Dermis blood vessel endothelial cell (primary cell): ENCODE data around the gene PADI4. TPM values are rescaled to one million over a fixed set of nuclear protein-coding genes. Genes with fewer than 3 reads are reported as not detected.

ENCODE experiments used
- DNase-seq: peaks from one replicate; pipeline ENCODE4 v3.0.0; 2010
- total RNA-seq: library from RNA; depleted of rRNA; stranded (reverse); fragments of >200 nt; gene quantifications from 2 replicates; pipeline ENCODE4 v1.2.3, GENCODE V29; 2014

The PADI4 gene
- total RNA-seq, 1 donor from 2014 or later, result not detected

DNA sequence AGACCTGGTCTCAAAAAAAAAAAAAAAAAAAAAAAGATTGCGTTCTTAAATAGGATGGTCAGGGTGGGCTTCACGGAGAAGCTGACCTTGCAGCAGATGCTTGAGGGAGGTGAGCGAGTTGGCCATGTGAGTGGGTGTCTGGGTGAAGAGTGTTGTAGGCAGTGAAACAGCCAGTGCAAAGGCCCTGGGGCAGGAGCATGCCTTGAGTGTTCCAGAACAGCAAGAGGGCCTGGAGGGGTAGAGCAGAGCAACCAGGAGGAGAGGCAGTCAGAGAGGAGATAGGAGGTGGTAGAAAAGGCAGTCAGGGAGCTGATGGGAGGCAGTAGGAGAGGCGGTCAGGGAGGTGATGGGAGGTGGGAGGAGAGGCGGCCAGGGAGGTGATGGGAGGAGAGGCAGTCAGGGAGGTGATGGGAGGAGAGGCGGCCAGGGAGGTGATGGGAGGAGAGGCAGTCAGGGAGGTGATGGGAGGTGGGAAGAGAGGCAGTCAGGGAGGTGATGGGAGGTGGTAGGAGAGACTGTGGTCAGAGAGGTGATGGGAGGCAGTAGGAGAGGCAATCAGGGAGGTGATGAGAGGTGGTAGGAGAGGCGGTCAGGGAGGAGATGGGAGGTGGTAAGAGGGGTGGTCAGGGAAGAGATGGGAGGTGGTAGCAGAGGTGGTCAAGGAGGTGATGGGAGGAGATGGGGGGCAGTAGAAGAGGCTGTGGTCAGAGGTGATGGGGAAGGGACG lies 43.8 kb downstream of the PADI4 start:
- DNase-seq, result no peak

DNA sequence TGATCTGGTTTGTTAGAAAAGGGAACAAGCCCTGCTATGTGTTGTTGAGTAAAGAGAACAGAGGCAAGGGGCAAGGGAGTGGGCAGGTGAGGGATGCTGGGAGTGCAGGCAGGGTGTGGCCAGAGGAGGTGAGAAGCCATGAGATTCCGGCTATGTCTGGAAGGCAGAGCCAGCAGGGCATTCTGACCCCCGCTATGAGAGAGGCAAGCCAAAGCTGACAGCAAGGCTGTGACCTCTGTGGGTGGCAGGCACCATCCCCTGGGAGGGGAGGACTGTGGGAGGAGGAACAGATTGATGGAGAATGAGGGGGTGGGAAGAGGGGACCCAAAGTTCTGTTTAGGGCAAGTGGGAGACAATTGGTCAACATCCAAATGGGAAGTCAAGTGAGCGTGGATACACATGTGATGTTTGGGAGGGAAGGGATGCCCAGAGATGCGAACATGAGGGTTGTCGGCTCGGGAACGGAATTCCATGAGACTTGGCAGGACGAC lies 44.5 kb downstream of the PADI4 start:
- no peak for DNase-seq

DNA sequence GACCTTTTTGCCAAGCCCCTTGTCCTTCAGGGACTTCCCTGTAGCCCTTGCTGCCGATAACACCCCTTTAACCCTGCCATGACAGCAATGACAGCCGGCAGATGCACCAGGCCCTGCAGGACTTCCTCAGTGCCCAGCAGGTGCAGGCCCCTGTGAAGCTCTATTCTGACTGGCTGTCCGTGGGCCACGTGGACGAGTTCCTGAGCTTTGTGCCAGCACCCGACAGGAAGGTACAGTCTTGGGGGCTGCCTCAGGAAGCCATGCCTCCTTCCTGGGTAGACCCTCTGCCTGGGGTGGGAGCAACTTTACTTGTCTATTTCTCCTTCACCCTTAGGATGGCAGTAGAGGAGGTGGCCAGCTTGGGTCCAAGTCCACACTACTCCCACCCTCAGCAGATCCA lies 47.9 kb downstream of the PADI4 start:
- DNase-seq, result no peak

DNA sequence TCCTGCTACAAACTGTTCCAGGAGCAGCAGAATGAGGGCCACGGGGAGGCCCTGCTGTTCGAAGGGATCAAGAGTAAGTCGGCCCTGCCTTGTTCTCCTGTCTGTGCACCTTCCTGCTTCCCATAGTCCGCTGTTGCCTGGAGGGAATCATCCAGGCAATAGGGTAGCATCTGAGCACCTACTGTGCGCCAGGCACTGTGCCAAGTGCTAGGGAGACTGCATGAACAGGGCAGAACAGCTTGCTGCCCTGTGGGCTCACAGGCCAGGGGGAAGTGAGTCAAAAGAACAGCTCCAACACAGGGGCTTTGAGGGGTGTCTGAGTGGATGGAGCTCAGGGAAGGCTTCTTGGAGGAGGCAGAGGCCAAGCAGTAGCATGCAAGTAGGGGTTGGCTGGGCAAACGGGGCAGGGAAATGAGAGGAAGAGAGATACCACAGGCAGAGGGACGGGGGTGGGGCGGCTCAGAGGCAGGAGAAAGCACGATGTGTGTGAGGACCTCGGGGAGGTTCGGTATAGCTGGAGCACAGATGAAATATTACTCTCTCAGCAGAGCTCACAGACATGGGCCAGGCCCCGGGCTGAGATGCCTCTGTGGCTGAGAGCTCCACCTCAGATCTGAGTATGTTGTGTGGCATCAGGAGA lies 48.5 kb downstream of the PADI4 start:
- no peak for DNase-seq

DNA sequence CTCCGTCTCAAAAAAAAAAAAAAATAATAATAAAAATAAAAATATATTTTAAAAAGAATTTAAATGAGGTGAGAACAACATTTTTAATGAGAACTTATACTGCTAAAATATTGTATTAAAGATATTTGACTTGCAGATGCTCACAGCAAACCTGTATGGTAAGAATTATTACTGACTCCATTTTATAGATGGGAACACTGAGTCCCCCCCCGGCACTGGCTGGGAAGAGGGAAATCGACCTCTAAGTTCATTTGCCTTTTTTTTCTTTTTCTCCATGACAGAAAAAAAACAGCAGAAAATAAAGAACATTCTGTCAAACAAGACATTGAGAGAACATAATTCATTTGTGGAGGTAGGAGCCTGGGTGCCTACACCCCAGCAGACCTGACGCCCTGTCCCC lies 50.6 kb downstream of the PADI4 start:
- no peak for DNase-seq

DNA sequence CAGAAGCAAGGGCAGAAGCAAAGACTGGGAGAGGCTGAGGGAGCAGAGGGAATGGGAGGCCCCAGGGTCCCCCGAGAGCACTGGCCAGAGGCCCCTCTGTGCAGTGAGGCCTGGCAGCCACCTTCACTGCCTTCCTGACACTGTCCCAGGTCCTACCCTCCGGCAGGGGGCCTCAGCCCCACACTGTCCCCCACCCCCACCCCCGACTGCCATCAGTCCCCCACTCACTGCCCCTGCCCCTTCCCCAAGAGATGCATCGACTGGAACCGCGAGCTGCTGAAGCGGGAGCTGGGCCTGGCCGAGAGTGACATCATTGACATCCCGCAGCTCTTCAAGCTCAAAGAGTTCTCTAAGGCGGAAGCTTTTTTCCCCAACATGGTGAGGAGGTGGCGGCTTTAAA lies 51.0 kb downstream of the PADI4 start:
- no peak for DNase-seq

DNA sequence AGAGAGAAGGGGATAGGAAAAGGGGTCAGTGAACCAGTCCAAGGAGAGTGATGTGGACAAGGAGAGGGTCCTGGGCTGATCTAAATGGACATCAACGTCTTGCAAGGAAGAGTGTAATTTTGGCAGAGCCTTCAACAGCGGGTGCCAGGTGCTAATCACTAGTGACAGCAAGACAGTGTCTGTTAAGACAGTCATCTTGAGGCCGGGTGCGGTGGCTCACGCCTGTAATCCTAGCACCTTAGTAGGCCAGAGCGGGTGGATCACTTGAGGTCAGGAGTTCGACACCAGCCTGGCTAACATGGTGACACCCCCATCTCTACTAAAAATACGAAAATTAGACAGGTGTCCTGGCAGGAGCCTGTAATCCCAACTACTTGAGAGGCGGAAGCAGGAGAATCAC lies 51.8 kb downstream of the PADI4 start:
- no peak for DNase-seq

DNA sequence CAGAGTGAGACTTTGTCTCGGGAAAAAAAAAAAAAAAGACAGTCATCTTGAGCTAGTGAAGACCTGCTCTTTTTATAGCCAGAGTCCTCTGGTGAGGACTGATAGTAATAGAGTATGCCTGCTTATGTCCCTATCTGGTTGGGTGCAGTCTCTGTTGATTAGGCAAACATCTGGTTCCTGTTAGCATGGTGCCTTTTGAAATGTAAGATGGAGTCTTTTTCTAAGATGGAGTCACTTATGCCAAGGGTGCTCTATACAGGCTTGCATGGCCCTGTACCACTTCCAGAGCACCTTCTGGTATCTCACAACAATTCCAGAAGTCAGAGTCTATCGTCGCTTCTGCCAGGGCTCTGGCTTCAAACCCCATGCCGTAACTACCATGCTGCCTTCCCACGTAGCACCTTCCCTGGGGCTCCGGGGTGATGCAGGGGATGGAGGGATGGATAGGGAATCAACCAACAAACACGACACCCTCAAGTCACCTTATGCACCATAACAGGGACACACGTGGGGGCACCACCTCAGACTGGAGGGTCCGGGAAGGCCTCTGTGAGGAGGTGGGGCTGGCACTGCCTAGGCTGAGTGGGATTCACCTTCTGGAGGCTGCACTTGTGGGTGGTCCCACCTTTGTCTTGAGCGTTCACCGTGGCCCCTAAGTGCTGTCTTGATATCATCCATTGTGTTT lies 52.4 kb downstream of the PADI4 start:
- DNase-seq, result no peak

DNA sequence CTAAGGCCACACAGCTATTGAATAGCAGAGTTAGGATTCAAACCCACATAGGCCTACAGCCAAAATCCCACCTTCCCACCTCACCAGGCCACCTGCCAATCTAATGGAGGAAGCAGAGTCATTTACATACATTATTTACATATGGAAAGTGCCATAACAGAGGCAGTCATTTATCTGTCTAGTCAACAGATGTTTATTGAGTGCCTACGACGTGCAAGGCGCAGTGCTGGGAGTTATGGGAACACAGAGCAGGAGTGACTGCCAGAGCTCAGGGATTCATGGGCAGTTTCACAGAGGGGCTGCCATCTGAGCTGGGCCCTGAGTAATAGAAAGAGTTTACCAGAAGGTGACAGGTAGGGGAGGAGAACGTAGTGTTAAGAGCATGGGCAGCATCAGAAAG lies 53.7 kb downstream of the PADI4 start:
- DNase-seq, result no peak

DNA sequence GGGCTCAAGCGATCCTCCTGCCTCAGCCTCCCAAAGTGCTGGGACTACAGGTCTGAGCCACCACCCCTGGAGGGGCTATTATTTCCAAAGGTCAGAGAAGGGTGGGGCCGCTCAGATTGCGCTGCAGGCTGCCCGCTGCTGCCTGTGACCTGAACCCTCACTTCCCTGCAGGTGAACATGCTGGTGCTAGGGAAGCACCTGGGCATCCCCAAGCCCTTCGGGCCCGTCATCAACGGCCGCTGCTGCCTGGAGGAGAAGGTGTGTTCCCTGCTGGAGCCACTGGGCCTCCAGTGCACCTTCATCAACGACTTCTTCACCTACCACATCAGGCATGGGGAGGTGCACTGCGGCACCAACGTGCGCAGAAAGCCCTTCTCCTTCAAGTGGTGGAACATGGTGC lies 55.4 kb downstream of the PADI4 start:
- DNase-seq, result no peak

DNA sequence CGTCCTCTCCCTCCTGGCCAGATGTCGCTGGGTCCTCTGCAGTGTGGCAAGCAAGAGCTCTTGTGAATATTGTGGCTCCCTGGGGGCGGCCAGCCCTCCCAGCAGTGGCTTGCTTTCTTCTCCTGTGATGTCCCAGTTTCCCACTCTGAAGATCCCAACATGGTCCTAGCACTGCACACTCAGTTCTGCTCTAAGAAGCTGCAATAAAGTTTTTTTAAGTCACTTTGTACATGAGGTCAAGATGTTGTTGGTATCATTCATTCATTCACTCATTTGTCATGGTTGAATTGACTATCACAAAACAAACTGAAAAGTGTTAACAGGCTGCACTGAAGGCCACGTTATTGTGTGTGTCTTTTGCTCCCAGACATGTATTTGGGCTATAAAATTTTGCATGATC lies 55.8 kb downstream of the PADI4 start:
- no peak for DNase-seq

DNA sequence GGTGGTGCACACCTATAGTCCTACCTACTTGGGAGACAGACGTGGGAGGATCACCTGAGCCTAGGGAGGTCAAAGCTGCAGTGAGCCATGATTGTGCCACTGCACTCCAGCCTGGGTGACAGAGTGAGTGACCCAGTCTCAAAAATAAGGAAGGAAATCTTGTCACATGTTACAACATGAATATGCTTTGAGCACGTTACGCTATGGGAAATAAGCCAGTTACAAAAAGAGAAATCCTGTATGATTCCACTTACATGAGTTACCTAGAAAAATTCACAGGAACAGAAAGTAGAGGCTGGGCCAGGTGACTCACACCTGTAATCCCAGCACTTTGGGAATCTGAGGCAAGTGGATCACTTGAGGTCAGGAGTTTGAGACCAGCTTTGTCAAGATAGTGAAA lies 57.3 kb downstream of the PADI4 start:
- no peak for DNase-seq

DNA sequence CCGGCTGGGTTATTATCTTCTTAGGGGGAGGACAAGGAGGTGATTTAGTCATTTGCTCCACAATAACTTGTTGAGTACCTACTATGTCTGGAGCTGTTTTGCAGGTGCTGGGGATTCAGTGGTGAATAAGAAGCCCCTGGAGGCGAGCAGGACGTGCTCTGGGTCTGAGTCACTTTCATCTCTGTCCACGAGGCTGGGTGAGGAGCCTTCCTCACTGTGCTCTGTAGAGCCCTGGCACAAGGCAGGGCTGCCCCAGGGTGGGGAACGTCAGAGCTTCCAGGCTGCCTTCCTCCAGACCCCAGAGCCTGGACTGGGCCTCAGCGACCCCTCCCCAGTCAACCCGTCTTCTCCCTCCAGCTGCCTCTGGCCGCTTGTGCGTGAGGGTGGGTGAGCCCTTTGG lies 61.5 kb downstream of the PADI4 start:
- no peak for DNase-seq

DNA sequence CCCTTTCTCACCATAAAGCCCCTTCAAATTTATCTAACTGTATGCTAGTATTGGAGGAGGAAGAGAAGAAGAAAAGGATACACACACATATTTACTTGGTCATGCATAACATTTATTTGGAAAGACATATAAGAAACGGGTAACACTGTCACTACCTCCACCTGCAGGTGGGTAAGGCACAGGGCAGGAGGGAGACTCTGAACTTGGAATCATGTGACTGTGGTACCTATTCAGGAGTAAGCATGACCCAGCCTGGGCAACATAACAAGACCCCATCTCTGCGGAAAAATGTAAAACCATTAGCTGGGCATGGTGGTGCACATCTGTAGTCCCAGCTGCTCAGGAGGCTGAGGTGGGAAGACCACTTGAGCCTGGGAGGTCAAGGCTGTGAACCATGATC lies 62.6 kb downstream of the PADI4 start:
- no peak for DNase-seq

DNA sequence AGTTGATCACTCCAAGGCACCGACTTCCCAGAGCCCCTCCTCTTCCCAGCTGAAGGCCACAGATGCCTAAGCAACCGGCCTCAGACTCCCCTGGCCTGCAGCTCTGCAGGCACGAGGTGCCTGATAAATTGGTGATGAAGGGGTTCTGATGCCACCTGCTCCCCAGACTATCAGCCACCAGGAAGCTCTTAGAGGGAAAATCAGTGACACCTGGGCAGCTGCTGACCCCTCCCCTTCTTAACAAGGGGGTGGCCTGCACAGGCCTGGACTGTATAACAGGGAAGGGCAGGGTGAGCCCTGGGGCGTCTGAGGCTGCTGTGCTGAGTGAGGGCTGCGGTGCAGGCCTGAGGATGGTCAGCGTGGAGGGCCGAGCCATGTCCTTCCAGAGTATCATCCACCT lies 63.9 kb downstream of the PADI4 start, which contains the start of gene PADI6:
Gene PADI6 (plus strand): TSS at position 301 of the 400 bp plus-strand sequence. CDS start 50 bp downstream, at position 351.
- DNase-seq, result no peak

DNA sequence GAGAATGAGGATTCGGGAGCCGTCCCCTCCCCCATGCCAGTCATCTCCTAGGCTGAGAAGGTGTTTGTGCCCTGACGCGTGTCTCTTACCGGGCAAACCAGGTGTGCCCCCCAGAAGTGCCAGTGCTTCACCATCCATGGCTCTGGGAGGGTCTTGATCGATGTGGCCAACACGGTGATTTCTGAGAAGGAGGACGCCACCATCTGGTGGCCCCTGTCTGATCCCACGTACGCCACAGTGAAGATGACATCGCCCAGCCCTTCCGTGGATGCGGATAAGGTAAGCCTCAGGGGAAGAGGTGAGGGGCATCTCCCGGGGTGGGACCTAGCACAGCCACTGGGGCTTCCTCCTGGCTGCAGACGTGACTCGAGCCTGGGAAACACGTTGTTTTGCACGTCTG lies 65.0 kb downstream of the PADI4 start:
- no peak for DNase-seq

DNA sequence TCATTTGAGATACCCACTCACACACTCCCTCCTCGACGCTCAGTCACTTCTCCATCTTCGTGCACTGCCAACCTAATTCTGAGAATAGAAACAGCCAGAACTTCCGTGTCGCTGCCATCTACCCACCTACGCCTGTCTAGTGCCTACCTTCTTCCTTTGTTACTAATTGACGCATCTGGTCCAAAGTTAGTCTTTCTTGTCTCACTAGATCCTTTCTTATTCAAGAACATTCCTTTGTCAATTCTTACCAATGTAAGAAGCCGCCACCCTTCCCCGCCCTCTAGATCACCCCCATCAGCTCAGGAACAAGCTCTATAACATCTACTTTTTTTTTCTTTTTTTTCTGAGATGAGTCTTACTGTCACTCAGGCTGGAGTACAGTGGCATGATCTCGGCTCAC lies 67.7 kb downstream of the PADI4 start:
- no peak for DNase-seq

DNA sequence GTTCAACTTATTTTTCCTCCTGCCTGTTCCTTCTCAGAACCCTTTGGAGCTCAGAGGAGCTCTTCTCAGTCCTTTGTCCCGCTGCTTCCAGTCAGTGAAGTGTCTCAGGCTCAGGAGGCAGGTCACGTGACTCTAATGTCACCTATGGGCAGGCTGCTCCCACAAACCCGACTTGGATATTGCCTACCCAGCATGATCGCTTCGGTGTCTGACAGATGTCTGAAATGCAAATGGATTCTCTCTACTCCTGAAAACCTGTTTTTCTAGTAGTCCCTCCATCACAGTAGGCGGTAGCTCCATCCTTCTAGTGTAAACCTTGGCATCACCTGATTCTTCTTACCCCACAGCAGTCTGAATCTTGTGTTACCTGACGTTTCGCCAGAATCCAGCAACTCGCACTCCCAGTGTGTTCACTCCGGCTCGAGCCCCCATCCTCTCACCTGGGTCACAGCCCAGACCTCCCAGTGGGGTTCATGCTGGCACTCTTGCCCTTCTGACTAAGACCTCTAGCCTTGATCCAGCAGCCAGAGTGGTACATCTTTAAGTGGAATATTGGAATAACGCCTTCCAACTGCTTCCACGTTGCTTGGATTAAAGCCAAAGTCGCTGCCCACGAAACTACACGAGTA lies 69.4 kb downstream of the PADI4 start:
- no peak for DNase-seq

DNA sequence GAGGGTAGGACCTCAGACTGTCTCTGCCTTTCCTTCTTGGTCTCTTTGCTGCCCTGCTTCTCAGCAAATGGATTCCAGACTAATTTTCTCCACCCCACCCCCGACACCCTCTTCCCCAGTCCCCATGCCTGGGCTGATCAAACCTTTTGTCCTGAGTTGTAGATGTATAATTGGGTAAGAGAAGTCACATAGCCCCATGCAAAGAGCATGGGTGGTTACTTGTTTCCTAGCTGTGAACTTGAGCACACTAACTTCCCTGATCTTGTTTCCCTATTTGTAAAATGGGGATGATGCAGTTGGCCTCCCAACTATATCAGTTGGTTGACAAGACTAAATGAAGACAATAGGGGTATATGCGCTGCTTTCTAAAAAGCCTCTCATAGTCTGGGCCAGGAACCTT lies 73.2 kb downstream of the PADI4 start:
- no peak for DNase-seq

DNA sequence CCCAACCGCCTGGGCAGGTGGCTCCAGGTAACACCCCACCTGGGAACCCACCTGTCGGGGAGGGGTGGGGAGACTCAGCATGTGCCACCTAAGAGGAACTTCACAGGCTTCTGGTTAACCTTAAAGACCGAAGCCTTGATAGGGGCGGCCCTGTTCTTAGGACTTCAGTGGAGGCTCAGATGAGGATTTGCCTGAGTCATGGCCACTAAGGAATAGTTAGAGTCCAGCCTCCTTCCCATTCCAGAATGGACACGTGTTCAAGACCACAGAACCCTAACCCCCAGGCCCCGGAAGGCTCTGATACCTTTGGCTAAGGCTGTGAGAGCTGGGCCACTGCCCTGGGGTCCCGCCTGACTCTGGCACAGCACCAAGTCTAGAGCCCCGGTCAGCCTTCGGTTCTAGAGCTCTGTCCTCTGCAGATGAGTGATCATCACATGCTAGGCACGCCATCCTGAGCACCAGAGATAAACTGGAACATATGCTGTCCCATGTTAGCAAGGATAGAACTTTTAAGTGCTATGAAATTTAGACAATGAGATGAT lies 84.3 kb downstream of the PADI4 start:
- no peak for DNase-seq

DNA sequence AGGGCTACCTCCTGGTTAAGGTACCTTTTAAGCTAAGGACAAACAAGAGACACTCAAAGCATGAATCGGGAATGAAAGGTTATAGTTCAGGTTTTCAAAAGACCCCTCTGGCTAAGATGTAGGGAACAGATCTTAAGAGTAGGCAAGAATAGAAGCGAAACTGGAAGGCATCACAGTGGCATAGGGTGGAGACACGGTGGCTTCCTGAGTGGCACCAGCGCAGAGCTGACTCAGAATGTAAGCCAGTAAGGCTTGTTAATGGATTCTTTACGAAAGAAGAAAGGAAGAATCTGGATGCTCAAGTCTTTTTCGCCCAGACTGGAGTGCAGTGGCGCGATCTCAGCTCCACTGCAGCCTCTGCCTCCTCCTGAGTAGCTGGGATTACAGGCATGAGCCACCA lies 85.2 kb downstream of the PADI4 start:
- DNase-seq, result no peak

DNA sequence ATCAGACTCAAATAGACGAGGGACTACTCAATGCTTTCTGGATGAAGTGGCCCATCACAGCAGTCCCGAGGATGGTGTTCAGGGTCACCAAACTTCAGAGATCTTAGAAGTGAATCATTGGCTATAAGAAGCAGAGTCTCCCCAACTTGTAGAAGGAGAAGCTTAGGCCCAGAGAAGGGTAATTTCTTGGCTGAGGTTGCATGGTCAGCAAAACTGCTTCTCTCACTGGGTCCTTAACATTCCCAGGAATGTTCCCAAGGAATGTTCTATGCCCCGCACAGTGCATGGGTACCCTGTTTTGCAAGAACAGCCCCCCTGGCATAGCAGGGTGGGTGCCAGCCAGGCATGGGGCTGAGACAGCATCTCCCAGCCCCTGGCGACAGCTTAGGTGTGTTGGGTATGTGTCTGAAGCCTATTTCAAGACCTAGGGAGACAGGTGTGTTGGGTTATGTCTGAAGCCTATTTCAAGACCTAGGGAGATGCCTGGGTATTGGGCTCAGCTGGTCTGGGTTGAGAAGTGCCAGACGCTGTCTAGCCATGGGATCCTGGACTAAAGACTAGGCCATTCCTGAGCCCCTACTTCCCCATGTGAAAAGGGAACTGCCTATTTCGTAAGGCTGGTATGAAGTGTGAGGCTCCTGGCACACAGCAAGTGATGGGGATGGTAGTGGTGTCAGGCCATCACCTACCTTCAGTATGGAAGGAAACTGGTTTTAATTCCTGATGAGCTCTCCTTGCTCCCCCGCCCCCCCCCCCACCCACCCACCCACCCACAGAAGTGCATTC lies 90.1 kb downstream of the PADI4 start:
- DNase-seq, result no peak
